GM15510 (cell line): Measurements from ENCODE around the gene LTBP1.

Source experiments
- POLR2A ChIP-seq: IDR thresholded peaks from 3 replicates; pipeline ENCODE4 v1.6.1; 2011; ENCODE audit warnings: borderline replicate concordance; ENCODE audit not compliant: insufficient read length; ENCODE audit errors: extremely low read depth

The LTBP1 gene

GRCh38 chr2:33371304-33372090 lies 424.7 kb downstream of the LTBP1 start:
- no peak for TF ChIP-seq POLR2A

GRCh38 chr2:33372940-33373553 lies 426.3 kb downstream of the LTBP1 start:
- TF ChIP-seq POLR2A, result no peak

GRCh38 chr2:33373986-33374385 lies 427.2 kb downstream of the LTBP1 start:
- no peak for TF ChIP-seq POLR2A

GRCh38 chr2:33375054-33375453 lies 428.3 kb downstream of the LTBP1 start:
- no peak for TF ChIP-seq POLR2A

GRCh38 chr2:33377048-33377447 lies 430.3 kb downstream of the LTBP1 start:
- no peak for TF ChIP-seq POLR2A

- TF ChIP-seq POLR2A, result no peak
Observed at GRCh38 chr2:33378556-33379210, 431.9 kb downstream of the LTBP1 start.

GRCh38 chr2:33380001-33380609 lies 433.4 kb downstream of the LTBP1 start:
- TF ChIP-seq POLR2A, result no peak

- no peak for TF ChIP-seq POLR2A
Observed at GRCh38 chr2:33380719-33381118, 434.0 kb downstream of the LTBP1 start.

- no peak for TF ChIP-seq POLR2A
Observed at GRCh38 chr2:33381301-33381858, 434.6 kb downstream of the LTBP1 start.

- no peak for TF ChIP-seq POLR2A
Observed at GRCh38 chr2:33383855-33384598, 437.3 kb downstream of the LTBP1 start.

GRCh38 chr2:33384599-33384961 lies 437.8 kb downstream of the LTBP1 start:
- TF ChIP-seq POLR2A, result no peak

- TF ChIP-seq POLR2A, result no peak
Observed at GRCh38 chr2:33388996-33389395, 442.2 kb downstream of the LTBP1 start.

- no peak for TF ChIP-seq POLR2A
Observed at GRCh38 chr2:33391529-33392255, 444.9 kb downstream of the LTBP1 start.

GRCh38 chr2:33392366-33392765 lies 445.6 kb downstream of the LTBP1 start:
- no peak for TF ChIP-seq POLR2A
